K562 (cell line): ENCODE data around the gene HRCT1. TPM values are rescaled to one million over a fixed set of nuclear protein-coding genes. Genes with fewer than 3 reads are reported as not detected.

Experiments used
- ATAC-seq: fragments of 200-7000 bp; cut with Tn5 transposase; 3 replicates; pipeline ENCODE4 v1.9.1; 2020; ENCODE audit warnings: moderate library complexity
- BruUV-seq: library from RNA; stranded (reverse); fragments of 400-500 nt; replicated peaks from 2 replicates; lab custom pipeline; 2021; lab: Mats Ljungman, UMichigan
- CTCF ChIA-PET: fragments of 300-600 bp; formaldehyde crosslinking; extraction: SDS; loops from one replicate; lab custom pipeline; 2021; ENCODE audit warnings: low intra/inter-chr PET ratio; lab: Yijun Ruan, JAX
- POLR2A ChIA-PET: fragments of 300-600, 350-650 bp; sonication (Branson Sonifier 250); formaldehyde crosslinking; extraction: SDS; loops from one replicate; lab custom pipeline; 2021; ENCODE audit warnings: antibody characterized with exemption, inconsistent platforms; lab: Yijun Ruan, JAX
- DNase-seq, 4 experiments: peaks; one replicate each; pipeline versions ENCODE4 v3.0.0 to v3.0.0-alpha.2; 2011 to 2018; ENCODE audit warnings: low spot score in 3 of 4, mixed read lengths in 3 of 4; ENCODE audit errors: extremely low read depth in 1 of 4
- FAIRE-seq: peaks from 2 replicates; lab custom pipeline; 2011; peaks lifted over from hg19 to GRCh38; lab: Jason Lieb, UNC
- H2AFZ ChIP-seq: 2 replicates; pipeline ENCODE4 v1.6.0; 2011; ENCODE audit warnings: low read depth, low read length, control low read depth, inconsistent platforms
- H3K27ac ChIP-seq: fragments of 200-600 bp; 3 replicates; pipeline ENCODE4 v1.8.0; 2011; ENCODE audit warnings: low read depth, mild to moderate bottlenecking, control low read depth, inconsistent platforms, low read length, moderate library complexity, mixed read lengths; ENCODE audit errors: extremely low read depth
- H3K27me3 ChIP-seq, 2 experiments: fragments of 300-600 bp in 1 of 2; 2 replicates in 1 of 2; 3 replicates in 1 of 2; pipeline versions ENCODE4 v1.6.0 to v1.8.0; 2011; ENCODE audit warnings: inconsistent platforms in 2 of 2, low read length in 2 of 2, mild to moderate bottlenecking in 1 of 2, mixed read lengths in 1 of 2, moderate library complexity in 1 of 2; ENCODE audit not compliant: control insufficient read depth in 2 of 2, insufficient read depth in 2 of 2
- H3K36me3 ChIP-seq: fragments of 300-600 bp; 3 replicates; pipeline ENCODE4 v1.8.0; 2011; ENCODE audit warnings: mild to moderate bottlenecking, low read length, inconsistent platforms; ENCODE audit not compliant: control insufficient read depth, insufficient read depth
- H3K4me1 ChIP-seq, 2 experiments: fragments of 200-600 bp in 1 of 2; replicated peaks in 1 of 2; 2 replicates in 1 of 2; 3 replicates in 1 of 2; pipeline versions ENCODE4 v1.5.1 to v1.8.0; 2011; ENCODE audit warnings: inconsistent platforms in 2 of 2, low read length in 2 of 2, mild to moderate bottlenecking in 1 of 2, mixed read lengths in 1 of 2, moderate library complexity in 1 of 2; ENCODE audit not compliant: control insufficient read depth in 2 of 2, insufficient read depth in 2 of 2
- H3K4me2 ChIP-seq: 2 replicates; pipeline ENCODE4 v1.6.1; 2011; ENCODE audit warnings: low read length, control low read depth, inconsistent platforms, mixed read lengths; ENCODE audit not compliant: insufficient read depth
- H3K4me3 ChIP-seq: fragments of 200-600 bp; sonication (generic), shearing (Covaris generic); 2 replicates; pipeline ENCODE4 v1.5.1; 2016; ENCODE audit warnings: control low read depth, inconsistent platforms
- H3K79me2 ChIP-seq: fragments of 200-600 bp; 3 replicates; pipeline ENCODE4 v1.8.0; 2011; ENCODE audit warnings: low read length, inconsistent platforms; ENCODE audit not compliant: control insufficient read depth, insufficient read depth
- H3K9ac ChIP-seq, 2 experiments: 2 replicates each; pipeline versions ENCODE4 v1.6.0 to v1.6.1; 2011; ENCODE audit warnings: low read depth in 2 of 2, low read length in 2 of 2, control low read depth in 1 of 2, inconsistent platforms in 1 of 2, mild to moderate bottlenecking in 1 of 2, mixed read lengths in 1 of 2; ENCODE audit not compliant: insufficient read depth in 1 of 2
- H3K9me1 ChIP-seq: one replicate; pipeline ENCODE4 v1.6.0; 2011; ENCODE audit warnings: inconsistent platforms, mild to moderate bottlenecking, low read length, moderate library complexity; ENCODE audit not compliant: control insufficient read depth, insufficient read depth
- H3K9me3 ChIP-seq: replicated peaks from 2 replicates; pipeline ENCODE4 v1.5.1; 2011; ENCODE audit warnings: low read depth, low read length, inconsistent platforms; ENCODE audit not compliant: control insufficient read depth, insufficient read depth
- H4K20me1 ChIP-seq: replicated peaks from 2 replicates; pipeline ENCODE4 v1.6.1; 2011; ENCODE audit warnings: low read length, inconsistent platforms, mixed read lengths; ENCODE audit not compliant: control insufficient read depth, insufficient read depth
- ATF3 ChIP-seq, 2 experiments: fragments of 450-650 bp in 1 of 2; sonication (generic) in 1 of 2; formaldehyde crosslinking in 1 of 2; IDR thresholded peaks in 1 of 2; conservative IDR thresholded peaks in 1 of 2; 2 replicates each; pipeline versions ENCODE4 v1.6.1 to v1.8.1; 2016 to 2023; ENCODE audit warnings: mild to moderate bottlenecking in 2 of 2, moderate library complexity in 2 of 2, inconsistent platforms in 1 of 2, missing genetic modification reagents in 1 of 2
- BMI1 ChIP-seq: fragments of 150-350 bp; IDR thresholded peaks from 2 replicates; pipeline ENCODE4 v1.6.1; 2014; ENCODE audit warnings: low read length
- BRD4 ChIP-seq: fragments of 200-600 bp; sonication (generic); IDR thresholded peaks from 2 replicates; pipeline ENCODE4 v1.6.1; 2017; ENCODE audit warnings: inconsistent platforms
- HBP1 ChIP-seq: fragments of 450-650 bp; formaldehyde crosslinking; IDR thresholded peaks from 2 replicates; pipeline ENCODE4 v1.4.0; 2022; ENCODE audit warnings: missing genetic modification characterization
- HIVEP1 ChIP-seq: fragments of 250-450 bp; sonication (Bioruptor Pico); IDR thresholded peaks from 2 replicates; pipeline ENCODE4 v1.4.0; 2020; ENCODE audit warnings: mild to moderate bottlenecking
- HLTF ChIP-seq: fragments of 450-650 bp; IDR thresholded peaks from 2 replicates; pipeline ENCODE4 v1.6.1; 2016
- L3MBTL2 ChIP-seq: fragments of 450-650 bp; IDR thresholded peaks from 2 replicates; pipeline ENCODE4 v1.6.1; 2016; ENCODE audit warnings: mild to moderate bottlenecking, moderate library complexity
- PHF21A ChIP-seq: fragments of 450-650 bp; IDR thresholded peaks from 2 replicates; pipeline ENCODE4 v1.6.1; 2017; ENCODE audit warnings: low read depth, borderline replicate concordance
- PHTF2 ChIP-seq: fragments of 250-450 bp; sonication (Bioruptor Pico); IDR thresholded peaks from 2 replicates; pipeline ENCODE4 v1.5.0; 2021; ENCODE audit warnings: mild to moderate bottlenecking
- PRDM10 ChIP-seq: fragments of 450-650 bp; IDR thresholded peaks from 2 replicates; pipeline ENCODE4 v1.6.1; 2018; ENCODE audit not compliant: partially characterized antibody
- RBM17 ChIP-seq: fragments of 200-400 bp; formaldehyde crosslinking; IDR thresholded peaks from 2 replicates; pipeline ENCODE4 v1.6.1; 2017; ENCODE audit warnings: low read depth, mild to moderate bottlenecking, low read length, borderline replicate concordance
- SMAD1 ChIP-seq: fragments of 150-350 bp; IDR thresholded peaks from 2 replicates; pipeline ENCODE4 v1.6.1; 2014; ENCODE audit warnings: low read length, low read depth; ENCODE audit not compliant: partially characterized antibody
- SMAD3 ChIP-seq: fragments of 450-650 bp; formaldehyde crosslinking; conservative IDR thresholded peaks from 2 replicates; pipeline ENCODE4 v1.4.0; 2020; ENCODE audit warnings: mild to moderate bottlenecking
- ZC3H4 ChIP-seq: sonication (generic); formaldehyde crosslinking; IDR thresholded peaks from 2 replicates; pipeline ENCODE4 v1.9.0; 2021; ENCODE audit warnings: missing genetic modification reagents, borderline replicate concordance
- ZNF140 ChIP-seq: fragments of 250-450 bp; sonication (Bioruptor Pico); IDR thresholded peaks from 2 replicates; pipeline ENCODE4 v1.8.0; 2021; ENCODE audit warnings: moderate library complexity, mild to moderate bottlenecking, inconsistent platforms
- ZNF431 ChIP-seq: sonication (generic); formaldehyde crosslinking; IDR thresholded peaks from 2 replicates; pipeline ENCODE4 v1.8.0; 2022; ENCODE audit warnings: mild to moderate bottlenecking, missing genetic modification reagents
- WGBS: fragments of 100-300 bp; shearing (Covaris generic); methylation state at CpG from one replicate; pipeline ENCODE4 v1.1.6; 2016; ENCODE audit warnings: low coverage, mixed read lengths; ENCODE audit not compliant: insufficient coverage; ENCODE audit errors: missing lambda C conversion rate; 5-methylcytosine and 5-hydroxymethylcytosine counted together
- in situ Hi-C: fragments of 300-500 bp; cut with MboI; formaldehyde crosslinking; loops from 4 replicates; pipeline ENCODE4 v1.15.0; 2018; ENCODE audit warnings: inconsistent platforms, mixed read lengths
- intact Hi-C: fragments of 100-400 bp; cut with micrococcal nuclease; formaldehyde crosslinking; loops from 2 replicates; pipeline ENCODE4 v1.14.2; 2022
- polyA plus RNA-seq, 8 experiments: library from polyadenylated mRNA; depleted of rRNA in 4 of 8; stranded (reverse) in 5 of 8; unstranded in 3 of 8; fragments of >200 nt; fragmentation: Nextera tagmentation in 2 of 8; fragmentation: Illumina TruSeq in 1 of 8; extraction: Ambion mirVana in 2 of 8; extraction: Trizol in 1 of 8; gene quantifications; 2 replicates each; pipeline versions ENCODE4 v1.2.1 to v1.2.3, GENCODE V29; 2011 to 2014; ENCODE audit warnings: inconsistent platforms in 1 of 8, missing spikeins in 1 of 8
- total RNA-seq, 7 experiments: library from RNA; depleted of rRNA in 6 of 7; stranded (reverse); fragments of >200 nt in 6 of 7; fragmentation: Illumina TruSeq in 2 of 7; extraction: Trizol in 2 of 7; gene quantifications; 2 replicates each; pipeline versions ENCODE4 v1.2.1 to v1.2.3, GENCODE V29; 2011 to 2021; ENCODE audit warnings: low replicate concordance in 1 of 7

The HRCT1 gene
- total and polyA plus RNA-seq, 9 of the 15 experiments (the other 6 are each of a cell fraction or from before 2014, with no cell fraction given): 0.40 TPM; not detected in 8

DNA sequence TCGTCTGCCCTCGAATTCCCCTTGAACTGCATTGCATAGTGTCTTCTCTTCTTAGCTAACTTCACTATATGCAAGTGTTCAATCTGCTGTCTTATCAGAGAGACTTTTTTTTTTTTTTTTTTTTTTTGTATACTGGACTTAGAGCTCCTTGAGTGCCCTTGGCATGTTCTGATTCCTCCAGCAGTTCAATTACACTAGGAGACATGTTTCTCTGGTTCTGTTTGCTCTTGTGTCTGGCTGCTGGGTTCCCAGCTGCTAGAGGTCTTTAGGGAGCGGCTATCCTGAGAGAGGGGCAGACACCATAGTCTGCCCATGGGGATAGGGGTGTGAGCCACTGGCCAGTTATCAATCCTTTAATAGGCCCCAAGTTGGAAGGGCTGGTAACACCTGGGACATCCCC, 38.8 kb downstream of the HRCT1 start:
- TF ChIP-seq BRD4: no peak
- TF ChIP-seq ATF3 (IDR thresholded peaks at IDR 0.05): no peak
- no peak for TF ChIP-seq ATF3 (CRISPR knock-in tag; conservative IDR thresholded peaks at IDR 0.05)
- TF ChIP-seq L3MBTL2: no peak
- no peak for TF ChIP-seq SMAD1
- no peak for TF ChIP-seq ZNF140 (CRISPR knock-in tag)
- no peak for TF ChIP-seq HIVEP1
- TF ChIP-seq PRDM10: no peak
- TF ChIP-seq PHTF2: no peak
- no peak for TF ChIP-seq ZNF431 (CRISPR knock-in tag)
- no peak for TF ChIP-seq SMAD3 (CRISPR knock-in tag)
- no peak for TF ChIP-seq HBP1 (CRISPR knock-in tag)
- no peak for TF ChIP-seq PHF21A
- TF ChIP-seq ZC3H4 (CRISPR knock-in tag): no peak
- TF ChIP-seq RBM17: no peak
- TF ChIP-seq BMI1: no peak
- no peak for TF ChIP-seq HLTF
- no peak overlapping the region; the same call in 1 of the 2 replicates for H3K4me2 ChIP-seq
- no peaks in the 10 kb centered on the region for H3K9me3 ChIP-seq
- H3K4me3 ChIP-seq: no peak overlapping the region
- H3K4me1 ChIP-seq: peaks cover 2 to 3% of the 10 kb centered on the region in 2 experiments; a peak in 3 of 5 replicates
- no peaks in the 10 kb centered on the region for H3K79me2 ChIP-seq
- no peaks in the 10 kb centered on the region for H3K27me3 ChIP-seq
- no peak overlapping the region for H3K27ac ChIP-seq
- H2AFZ ChIP-seq: peak overlapping the region; percentile 74
- H4K20me1 ChIP-seq: no peaks in the 10 kb centered on the region
- ATAC-seq (no peak), DNase-seq (no peak), FAIRE-seq (no peak)
- in situ Hi-C loops (loop anchor here (5.0 kb wide), 1 partner anchor 43 kb away; no protein-coding TSS in a partner anchor), intact Hi-C loops (loop anchor here (2.0 kb wide), 1 partner anchor 42 kb away; no protein-coding TSS in a partner anchor)
- ChIA-PET POLR2A (interaction anchor here (2.2 kb wide), 1 partner anchor 20 kb away, joined by 16 read pairs; no protein-coding TSS in a partner anchor), CTCF (interaction anchor here (0.9 to 1.7 kb wide), 2 partner anchors 33 to 42 kb away, joined by 5 to 6 read pairs; no protein-coding TSS in a partner anchor)
- BruUV-seq: no TSS peak
- H3K9ac ChIP-seq: no peak overlapping the region
- 88% methylated on average over 2 of the region's 3 CpGs for WGBS
- no peaks in the 10 kb centered on the region; the same call in 2 of the 3 replicates for H3K36me3 ChIP-seq
- no peaks in the 10 kb centered on the region for H3K9me1 ChIP-seq
